ENCODE results near the gene MTAP.
A peak's percentile ranks its signal among the peaks of the same experiment; 100 is the strongest.

The MTAP gene

GRCh38 chr9:21901546-21901945 lies 99.1 kb downstream of the MTAP start:
- Histone ChIP-seq H3K36me3 (ENCODE audit: insufficient read depth, low read depth, low read length) (no peaks in the 10 kb centered on the region), H3K9ac (ENCODE audit: low read depth, low read length) (no peak overlapping the region), H3K27me3 (ENCODE audit: insufficient read depth, low read length) (no peaks in the 10 kb centered on the region), H3K27ac (ENCODE audit: low read length) (no peak overlapping the region), H3K9me3 (ENCODE audit: insufficient read depth, low read depth, low read length) (peaks cover 15% of the 10 kb centered on the region; the same call in 1 of the 2 replicates), H3K4me3 (ENCODE audit: low read length) (no peak overlapping the region), H3K4me1 (ENCODE audit: insufficient read depth, low read length) (no peaks in the 10 kb centered on the region)

- H3K27ac ChIP-seq (ENCODE audit: low read length): no peak overlapping the region
- H3K9me3 ChIP-seq (ENCODE audit: insufficient read depth, low read depth, low read length): peaks cover 15% of the 10 kb centered on the region; the same call in 1 of the 2 replicates
- H3K36me3 ChIP-seq (ENCODE audit: insufficient read depth, low read depth, low read length): no peaks in the 10 kb centered on the region
These were observed 99.7 kb downstream of the MTAP start for GRCh38 chr9:21902136-21902535.

GRCh38 chr9:21903380-21903965 lies 101.0 kb downstream of the MTAP start:
- Histone ChIP-seq H3K27ac (ENCODE audit: low read length) (no peak overlapping the region), H3K9me3 (ENCODE audit: insufficient read depth, low read depth, low read length) (peaks cover 15% of the 10 kb centered on the region; the same call in 1 of the 2 replicates)

More at GRCh38 chr9:21902136-21902535, 99.7 kb downstream of the MTAP start:
- Histone ChIP-seq H3K4me1 (ENCODE audit: insufficient read depth, low read length) (no peaks in the 10 kb centered on the region), H3K27me3 (ENCODE audit: insufficient read depth, low read length) (no peaks in the 10 kb centered on the region), H3K9ac (ENCODE audit: low read depth, low read length) (no peak overlapping the region), H3K4me3 (ENCODE audit: low read length) (no peak overlapping the region)

GRCh38 chr9:21904371-21904770 lies 101.9 kb downstream of the MTAP start:
- Histone ChIP-seq H3K4me3 (ENCODE audit: low read length) (no peak overlapping the region), H3K4me1 (ENCODE audit: insufficient read depth, low read length) (no peaks in the 10 kb centered on the region), H3K27me3 (ENCODE audit: insufficient read depth, low read length) (no peaks in the 10 kb centered on the region), H3K36me3 (ENCODE audit: insufficient read depth, low read depth, low read length) (no peaks in the 10 kb centered on the region), H3K9me3 (ENCODE audit: insufficient read depth, low read depth, low read length) (peaks cover 16% of the 10 kb centered on the region; the same call in 1 of the 2 replicates), H3K9ac (ENCODE audit: low read depth, low read length) (no peak overlapping the region), H3K27ac (ENCODE audit: low read length) (no peak overlapping the region)

More at GRCh38 chr9:21903380-21903965, 101.0 kb downstream of the MTAP start:
- no peaks in the 10 kb centered on the region for H3K27me3 ChIP-seq (ENCODE audit: insufficient read depth, low read length)
- H3K4me1 ChIP-seq (ENCODE audit: insufficient read depth, low read length): no peaks in the 10 kb centered on the region
- no peaks in the 10 kb centered on the region for H3K36me3 ChIP-seq (ENCODE audit: insufficient read depth, low read depth, low read length)
- H3K4me3 ChIP-seq (ENCODE audit: low read length): no peak overlapping the region
- no peak overlapping the region for H3K9ac ChIP-seq (ENCODE audit: low read depth, low read length)

- no peak overlapping the region for H3K9ac ChIP-seq (ENCODE audit: low read depth, low read length)
- no peaks in the 10 kb centered on the region for H3K36me3 ChIP-seq (ENCODE audit: insufficient read depth, low read depth, low read length)
- H3K4me1 ChIP-seq (ENCODE audit: insufficient read depth, low read length): no peaks in the 10 kb centered on the region
- H3K27me3 ChIP-seq (ENCODE audit: insufficient read depth, low read length): no peaks in the 10 kb centered on the region
- peaks cover 17% of the 10 kb centered on the region for H3K9me3 ChIP-seq (ENCODE audit: insufficient read depth, low read depth, low read length)
- no peak overlapping the region for H3K4me3 ChIP-seq (ENCODE audit: low read length)
- no peak overlapping the region for H3K27ac ChIP-seq (ENCODE audit: low read length)
These were observed 102.3 kb downstream of the MTAP start for GRCh38 chr9:21904776-21905175.

GRCh38 chr9:21906213-21906612 lies 103.8 kb downstream of the MTAP start:
- H3K36me3 ChIP-seq (ENCODE audit: insufficient read depth, low read depth, low read length): no peaks in the 10 kb centered on the region
- no peak overlapping the region for H3K4me3 ChIP-seq (ENCODE audit: low read length)
- no peaks in the 10 kb centered on the region for H3K27me3 ChIP-seq (ENCODE audit: insufficient read depth, low read length)
- H3K9me3 ChIP-seq (ENCODE audit: insufficient read depth, low read depth, low read length): peaks cover 11% of the 10 kb centered on the region
- no peak overlapping the region for H3K27ac ChIP-seq (ENCODE audit: low read length)
- H3K4me1 ChIP-seq (ENCODE audit: insufficient read depth, low read length): no peaks in the 10 kb centered on the region
- H3K9ac ChIP-seq (ENCODE audit: low read depth, low read length): no peak overlapping the region

- Histone ChIP-seq H3K4me3 (ENCODE audit: low read length) (no peak overlapping the region), H3K9me3 (ENCODE audit: insufficient read depth, low read depth, low read length) (peaks cover 11% of the 10 kb centered on the region), H3K27me3 (ENCODE audit: insufficient read depth, low read length) (no peaks in the 10 kb centered on the region), H3K9ac (ENCODE audit: low read depth, low read length) (no peak overlapping the region), H3K4me1 (ENCODE audit: insufficient read depth, low read length) (no peaks in the 10 kb centered on the region), H3K27ac (ENCODE audit: low read length) (no peak overlapping the region), H3K36me3 (ENCODE audit: insufficient read depth, low read depth, low read length) (no peaks in the 10 kb centered on the region)
These were observed 104.4 kb downstream of the MTAP start for GRCh38 chr9:21906881-21907280.

- Histone ChIP-seq H3K36me3 (ENCODE audit: insufficient read depth, low read depth, low read length) (no peaks in the 10 kb centered on the region), H3K4me3 (ENCODE audit: low read length) (no peak overlapping the region), H3K9ac (ENCODE audit: low read depth, low read length) (no peak overlapping the region), H3K27ac (ENCODE audit: low read length) (no peak overlapping the region), H3K4me1 (ENCODE audit: insufficient read depth, low read length) (no peaks in the 10 kb centered on the region), H3K9me3 (ENCODE audit: insufficient read depth, low read depth, low read length) (no peaks in the 10 kb centered on the region), H3K27me3 (ENCODE audit: insufficient read depth, low read length) (no peaks in the 10 kb centered on the region)
These were observed 117.2 kb downstream of the MTAP start for GRCh38 chr9:21919377-21920362.

- no peak overlapping the region for H3K27ac ChIP-seq (ENCODE audit: low read length)
- H3K9ac ChIP-seq (ENCODE audit: low read depth, low read length): no peak overlapping the region
- no peaks in the 10 kb centered on the region for H3K9me3 ChIP-seq (ENCODE audit: insufficient read depth, low read depth, low read length)
- H3K36me3 ChIP-seq (ENCODE audit: insufficient read depth, low read depth, low read length): no peaks in the 10 kb centered on the region
- no peaks in the 10 kb centered on the region for H3K27me3 ChIP-seq (ENCODE audit: insufficient read depth, low read length)
- no peaks in the 10 kb centered on the region for H3K4me1 ChIP-seq (ENCODE audit: insufficient read depth, low read length)
- H3K4me3 ChIP-seq (ENCODE audit: low read length): no peak overlapping the region
These were observed 121.3 kb downstream of the MTAP start for GRCh38 chr9:21923694-21924093.

GRCh38 chr9:21927752-21928151 lies 125.3 kb downstream of the MTAP start:
- Histone ChIP-seq H3K36me3 (ENCODE audit: insufficient read depth, low read depth, low read length) (no peaks in the 10 kb centered on the region), H3K9ac (ENCODE audit: low read depth, low read length) (no peak overlapping the region), H3K27ac (ENCODE audit: low read length) (no peak overlapping the region), H3K4me3 (ENCODE audit: low read length) (no peak overlapping the region), H3K4me1 (ENCODE audit: insufficient read depth, low read length) (peaks cover 11% of the 10 kb centered on the region; the same call in 1 of the 2 replicates), H3K9me3 (ENCODE audit: insufficient read depth, low read depth, low read length) (no peaks in the 10 kb centered on the region), H3K27me3 (ENCODE audit: insufficient read depth, low read length) (no peaks in the 10 kb centered on the region)

GRCh38 chr9:21931428-21931827 lies 129.0 kb downstream of the MTAP start:
- Histone ChIP-seq H3K36me3 (ENCODE audit: insufficient read depth, low read depth, low read length) (no peaks in the 10 kb centered on the region), H3K27ac (ENCODE audit: low read length) (no peak overlapping the region), H3K9me3 (ENCODE audit: insufficient read depth, low read depth, low read length) (no peaks in the 10 kb centered on the region), H3K4me1 (ENCODE audit: insufficient read depth, low read length) (peaks cover 21% of the 10 kb centered on the region), H3K9ac (ENCODE audit: low read depth, low read length) (no peak overlapping the region), H3K27me3 (ENCODE audit: insufficient read depth, low read length) (no peaks in the 10 kb centered on the region), H3K4me3 (ENCODE audit: low read length) (no peak overlapping the region)

- Histone ChIP-seq H3K4me1 (ENCODE audit: insufficient read depth, low read length) (peaks cover 21% of the 10 kb centered on the region), H3K27ac (ENCODE audit: low read length) (no peak overlapping the region), H3K9me3 (ENCODE audit: insufficient read depth, low read depth, low read length) (no peaks in the 10 kb centered on the region)
These were observed 130.8 kb downstream of the MTAP start for GRCh38 chr9:21933281-21933680.

More at GRCh38 chr9:21933281-21933680, 130.8 kb downstream of the MTAP start:
- H3K4me3 ChIP-seq (ENCODE audit: low read length): peak overlapping the region; percentile 27; the same call in 1 of the 2 replicates
- H3K36me3 ChIP-seq (ENCODE audit: insufficient read depth, low read depth, low read length): no peaks in the 10 kb centered on the region
- no peaks in the 10 kb centered on the region for H3K27me3 ChIP-seq (ENCODE audit: insufficient read depth, low read length)
- no peak overlapping the region for H3K9ac ChIP-seq (ENCODE audit: low read depth, low read length)

Measured in iPS-20b (cell line).